HG03097 (cell line): ENCODE results near the gene LIN7A.

Experiments
- ATAC-seq: cut with Tn5 transposase; IDR thresholded peaks from one replicate; pipeline ENCODE4 v1.9.1; 2021; ENCODE audit not compliant: unreplicated experiment, low FRiP score

LIN7A gene

DNA sequence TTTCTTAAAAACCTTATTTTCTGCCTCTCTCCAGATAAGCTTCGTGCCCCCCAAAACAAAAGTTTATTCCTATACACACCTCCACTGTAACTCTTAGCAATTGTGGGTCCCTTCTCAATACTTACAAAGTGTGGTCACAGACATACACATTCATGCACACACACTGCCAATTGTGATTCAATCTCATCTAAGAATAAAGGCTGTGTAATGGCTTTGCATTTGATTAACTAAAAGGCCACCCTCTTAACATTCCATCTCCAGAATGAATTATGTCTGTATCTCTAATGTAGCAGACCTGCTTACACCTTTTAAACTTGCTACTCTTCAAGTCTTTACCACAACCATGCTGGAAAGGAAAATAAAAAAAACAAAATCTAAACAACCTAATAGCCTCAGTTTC is 171.5 kb downstream of the LIN7A start:
- ATAC-seq, result no peak

DNA sequence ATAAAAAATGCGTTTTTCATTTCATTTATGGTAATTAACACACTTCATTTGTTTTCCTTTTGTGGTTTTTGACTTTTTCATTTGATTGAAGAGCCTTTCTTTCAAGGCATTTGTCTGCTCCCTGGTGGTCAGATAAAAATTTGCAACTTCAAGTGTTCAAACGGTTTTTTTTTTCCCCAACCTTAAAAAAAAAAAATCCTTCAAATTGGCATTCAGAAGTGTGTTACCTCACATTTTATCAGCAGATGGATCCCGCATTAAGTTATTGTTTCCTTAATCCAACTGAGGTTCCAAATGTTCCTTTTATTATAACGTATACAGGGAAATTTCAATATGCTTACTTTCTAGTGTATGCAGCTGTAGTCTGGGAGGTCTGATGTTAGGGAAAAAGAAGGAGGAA is 173.9 kb downstream of the LIN7A start:
- ATAC-seq, result no peak

- no peak for ATAC-seq
Observed at GRCh38 chr12:80761838-80762237, 175.9 kb downstream of the LIN7A start.

GRCh38 chr12:80756875-80757274 is 180.9 kb downstream of the LIN7A start:
- ATAC-seq, result no peak

GRCh38 chr12:80754274-80754673 is 183.5 kb downstream of the LIN7A start:
- no peak for ATAC-seq

- no peak for ATAC-seq
Observed at GRCh38 chr12:80752464-80752863, 185.3 kb downstream of the LIN7A start.

- ATAC-seq, result no peak
Observed at GRCh38 chr12:80749456-80749855, 188.3 kb downstream of the LIN7A start.

DNA sequence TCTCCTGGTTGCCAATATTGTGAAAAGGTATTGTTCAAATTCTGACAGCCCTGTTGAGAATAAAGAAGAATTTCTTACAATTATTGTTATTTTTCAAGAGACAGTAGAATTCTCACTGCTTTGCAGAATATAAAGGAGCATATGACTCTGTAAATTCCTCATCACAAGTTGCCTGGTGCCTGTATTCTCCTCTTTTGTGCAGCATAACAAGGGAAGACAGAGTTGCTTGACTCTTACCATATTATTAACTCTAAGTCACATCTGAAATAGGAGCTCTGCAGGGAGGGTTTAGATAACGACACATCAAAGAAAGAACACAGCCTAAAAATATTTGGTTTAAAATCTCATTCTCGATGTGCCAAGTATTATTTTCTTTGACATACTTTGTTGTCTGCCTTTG is 189.9 kb downstream of the LIN7A start:
- no peak for ATAC-seq

GRCh38 chr12:80745851-80746505 is 191.8 kb downstream of the LIN7A start:
- no peak for ATAC-seq
